ENCODE data around the gene L1CAM.

GRCh38 chrX:153880440-153880815 lies 5.5 kb downstream of the L1CAM start:
- TF ChIP-seq EP300 (IDR thresholded peaks at IDR 0.05; ENCODE audit: borderline replicate concordance in 1 of 2, low read depth in 1 of 2, low read length in 1 of 2) (no peak), TAF1 (IDR thresholded peaks at IDR 0.05; ENCODE audit: borderline replicate concordance, low read depth, low read length) (no peak), FOXM1 (IDR thresholded peaks at IDR 0.05; ENCODE audit: low read depth) (no peak), CTCF (IDR thresholded peaks at IDR 0.05) (no peak), SMC3 (IDR thresholded peaks at IDR 0.05; ENCODE audit: low read depth, low read length) (no peak), REST (IDR thresholded peaks at IDR 0.05; ENCODE audit: low read depth, low read length) (no peak)

All from SK-N-SH (cell line).